Chondrocyte (in vitro differentiated cells): ENCODE results near the gene METTL21C. TPM values are rescaled to one million over a fixed set of nuclear protein-coding genes. Genes with fewer than 3 reads are reported as not detected.

Experiments
- DNase-seq: peaks from one replicate; pipeline ENCODE4 v3.0.0; 2021; ENCODE audit warnings: mixed read lengths, low spot score
- H3K27ac Mint-ChIP-seq: one replicate; pipeline ENCODE4 v1.8.0; 2021; ENCODE audit warnings: mild to moderate bottlenecking, moderate library complexity, mixed read lengths; ENCODE audit not compliant: unreplicated experiment
- H3K27me3 Mint-ChIP-seq: 2 replicates; pipeline ENCODE4 v1.8.0; 2021; ENCODE audit warnings: low read depth, mixed read lengths
- H3K36me3 Mint-ChIP-seq: 2 replicates; pipeline ENCODE4 v1.8.0; 2021; ENCODE audit warnings: low read depth, mixed read lengths
- H3K4me1 Mint-ChIP-seq: 2 replicates; pipeline ENCODE4 v1.8.0; 2021; ENCODE audit warnings: low read depth, mild to moderate bottlenecking, mixed read lengths
- H3K4me3 Mint-ChIP-seq: one replicate; pipeline ENCODE4 v1.8.0; 2021; ENCODE audit warnings: mild to moderate bottlenecking, moderate library complexity, mixed read lengths; ENCODE audit not compliant: unreplicated experiment
- H3K9me3 Mint-ChIP-seq: 2 replicates; pipeline ENCODE4 v1.8.0; 2021; ENCODE audit warnings: low read depth, mixed read lengths
- CTCF ChIP-seq: fragments of 200-600 bp; sonication (generic); IDR thresholded peaks from 2 replicates; pipeline ENCODE4 v1.5.0; 2021; ENCODE audit warnings: antibody characterized with exemption, mild to moderate bottlenecking, moderate library complexity
- total RNA-seq: library from RNA; stranded (reverse); gene quantifications from 3 replicates; pipeline ENCODE4 v1.2.1, GENCODE V29; 2021

METTL21C gene
- total RNA-seq, 1 donor from 2014 or later: not detected

DNA sequence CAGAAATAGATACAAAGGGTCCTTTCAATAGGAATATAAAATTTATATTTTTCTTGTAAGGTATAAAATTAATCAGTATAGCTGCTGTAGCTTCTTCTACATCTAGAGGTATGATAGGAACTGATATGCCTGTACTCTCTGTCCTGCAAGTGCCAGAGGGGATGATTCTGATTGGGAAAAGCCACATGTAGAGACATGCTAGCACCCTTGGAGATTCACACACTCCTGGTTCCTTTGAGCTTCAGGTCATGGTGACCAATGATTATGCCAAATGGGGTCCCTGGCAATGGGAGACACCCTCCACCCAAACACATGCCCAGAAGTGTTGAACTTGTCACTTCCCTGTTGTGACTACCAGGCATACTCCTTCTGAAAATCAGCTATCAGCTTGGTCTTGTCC, 14.7 kb upstream of the METTL21C start:
- Mint-ChIP-seq H3K4me1 (peaks cover 36% of the 10 kb centered on the region), H3K27ac (no peak overlapping the region), H3K9me3 (no peaks in the 10 kb centered on the region), H3K27me3 (no peaks in the 10 kb centered on the region), H3K4me3 (no peak overlapping the region), H3K36me3 (no peaks in the 10 kb centered on the region)
- no peak for DNase-seq
- no peak for TF ChIP-seq CTCF

- H3K27me3 Mint-ChIP-seq: no peaks in the 10 kb centered on the region
- H3K4me1 Mint-ChIP-seq: peaks cover 40% of the 10 kb centered on the region
- no peak for DNase-seq
- no peaks in the 10 kb centered on the region for H3K9me3 Mint-ChIP-seq
- no peak for TF ChIP-seq CTCF
- H3K4me3 Mint-ChIP-seq: no peak overlapping the region
- no peaks in the 10 kb centered on the region for H3K36me3 Mint-ChIP-seq
- H3K27ac Mint-ChIP-seq: no peak overlapping the region
Measured at GRCh38 chr13:102708991-102709390, 14.1 kb upstream of the METTL21C start.

DNA sequence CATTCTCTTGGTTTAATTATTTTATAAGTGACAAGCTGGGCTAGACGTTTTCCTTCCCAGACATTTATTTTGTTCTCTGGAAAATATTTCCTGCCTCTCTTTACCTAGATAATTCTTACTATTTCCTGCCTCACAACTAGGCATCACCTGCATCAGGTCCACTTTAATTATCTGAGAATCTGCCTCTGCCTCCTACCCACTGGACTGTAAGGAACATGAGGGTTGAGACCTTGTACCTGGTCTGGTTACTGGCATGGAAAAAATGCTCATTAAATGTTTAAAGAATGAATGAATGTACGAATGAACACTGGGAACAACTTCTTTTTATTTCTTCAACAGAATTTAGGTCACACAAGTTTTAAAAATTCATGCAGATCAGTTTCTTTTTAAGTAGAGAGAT, 13.4 kb upstream of the METTL21C start:
- peak overlapping the region; percentile 61 for H3K27ac Mint-ChIP-seq
- no peaks in the 10 kb centered on the region for H3K36me3 Mint-ChIP-seq
- H3K4me1 Mint-ChIP-seq: peaks cover 48% of the 10 kb centered on the region
- no peak for TF ChIP-seq CTCF
- no peaks in the 10 kb centered on the region for H3K27me3 Mint-ChIP-seq
- no peaks in the 10 kb centered on the region for H3K9me3 Mint-ChIP-seq
- DNase-seq: no peak
- no peak overlapping the region for H3K4me3 Mint-ChIP-seq

DNA sequence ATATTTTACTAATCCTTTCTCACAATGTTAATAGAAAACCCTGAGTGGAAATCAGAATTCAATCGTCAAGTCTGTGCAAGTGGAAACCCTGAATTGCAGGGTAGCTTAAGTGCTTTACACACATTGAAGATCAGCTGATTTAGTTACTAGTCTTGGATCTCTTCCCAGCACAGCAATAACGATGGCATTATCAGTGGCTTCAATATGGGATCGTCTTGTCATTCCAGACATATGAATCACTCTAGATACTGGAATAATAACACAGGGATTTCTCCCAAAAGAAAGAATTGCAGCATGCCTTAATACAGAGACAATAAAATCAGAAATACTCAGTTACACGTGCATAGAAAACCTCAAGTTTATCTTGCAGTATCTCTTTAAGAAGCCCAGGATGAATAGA, 12.6 kb upstream of the METTL21C start:
- no peaks in the 10 kb centered on the region for H3K27me3 Mint-ChIP-seq
- H3K4me1 Mint-ChIP-seq: peaks cover 52% of the 10 kb centered on the region
- H3K27ac Mint-ChIP-seq: peak overlapping the region; percentile 77
- no peak for DNase-seq
- H3K4me3 Mint-ChIP-seq: no peak overlapping the region
- no peaks in the 10 kb centered on the region for H3K36me3 Mint-ChIP-seq
- H3K9me3 Mint-ChIP-seq: no peaks in the 10 kb centered on the region
- TF ChIP-seq CTCF: no peak

GRCh38 chr13:102704238-102705058, 9.6 kb upstream of the METTL21C start:
- no peak for DNase-seq
- no peaks in the 10 kb centered on the region for H3K36me3 Mint-ChIP-seq
- no peaks in the 10 kb centered on the region for H3K9me3 Mint-ChIP-seq
- H3K27me3 Mint-ChIP-seq: no peaks in the 10 kb centered on the region
- peaks cover 73% of the 10 kb centered on the region for H3K4me1 Mint-ChIP-seq
- peak overlapping the region; percentile 34 for H3K27ac Mint-ChIP-seq
- no peak for TF ChIP-seq CTCF
- H3K4me3 Mint-ChIP-seq: no peak overlapping the region
